ENCODE measurements around the gene SIRPG.

Gene SIRPG

DNA sequence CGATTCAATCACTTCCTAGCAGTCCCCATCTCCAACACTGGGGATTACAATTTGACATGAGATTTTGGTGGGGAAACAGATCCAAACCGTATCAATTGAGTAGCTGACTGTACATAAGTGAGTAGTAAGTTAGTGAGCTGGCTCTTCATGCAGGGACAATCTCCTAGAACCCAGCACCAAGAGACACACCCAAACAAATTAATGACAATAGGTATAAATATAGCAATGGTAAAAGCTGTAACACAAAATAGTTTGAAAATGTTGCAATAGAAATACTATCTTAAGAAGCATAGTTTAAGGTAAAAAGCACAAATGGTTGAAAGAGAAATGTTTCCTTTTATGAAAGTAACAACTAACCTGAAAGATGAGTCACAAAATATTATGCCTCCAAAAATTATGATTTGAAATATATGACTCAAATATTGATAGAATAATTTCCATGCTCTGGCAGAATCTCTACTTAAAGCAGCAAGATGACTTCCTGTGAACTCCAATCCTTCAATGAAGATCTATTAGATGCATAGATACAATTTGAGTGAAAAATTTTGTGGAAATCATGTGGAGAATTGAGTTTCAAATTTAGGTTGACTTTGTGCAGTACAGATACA is 32.4 kb downstream of the SIRPG start:
- DNase-seq (ENCODE audit: extremely low read depth, low read depth) = no peak
- H3K4me3 ChIP-seq (replicated peaks; ENCODE audit: low read depth, low read length) = no peak overlapping the region
- TF ChIP-seq, protein P1, sequence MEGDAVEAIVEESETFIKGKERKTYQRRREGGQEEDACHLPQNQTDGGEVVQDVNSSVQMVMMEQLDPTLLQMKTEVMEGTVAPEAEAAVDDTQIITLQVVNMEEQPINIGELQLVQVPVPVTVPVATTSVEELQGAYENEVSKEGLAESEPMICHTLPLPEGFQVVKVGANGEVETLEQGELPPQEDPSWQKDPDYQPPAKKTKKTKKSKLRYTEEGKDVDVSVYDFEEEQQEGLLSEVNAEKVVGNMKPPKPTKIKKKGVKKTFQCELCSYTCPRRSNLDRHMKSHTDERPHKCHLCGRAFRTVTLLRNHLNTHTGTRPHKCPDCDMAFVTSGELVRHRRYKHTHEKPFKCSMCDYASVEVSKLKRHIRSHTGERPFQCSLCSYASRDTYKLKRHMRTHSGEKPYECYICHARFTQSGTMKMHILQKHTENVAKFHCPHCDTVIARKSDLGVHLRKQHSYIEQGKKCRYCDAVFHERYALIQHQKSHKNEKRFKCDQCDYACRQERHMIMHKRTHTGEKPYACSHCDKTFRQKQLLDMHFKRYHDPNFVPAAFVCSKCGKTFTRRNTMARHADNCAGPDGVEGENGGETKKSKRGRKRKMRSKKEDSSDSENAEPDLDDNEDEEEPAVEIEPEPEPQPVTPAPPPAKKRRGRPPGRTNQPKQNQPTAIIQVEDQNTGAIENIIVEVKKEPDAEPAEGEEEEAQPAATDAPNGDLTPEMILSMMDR (IDR thresholded peaks at IDR 0.05; ENCODE audit: low read depth, low read length, missing control alignments) = no peak

DNA sequence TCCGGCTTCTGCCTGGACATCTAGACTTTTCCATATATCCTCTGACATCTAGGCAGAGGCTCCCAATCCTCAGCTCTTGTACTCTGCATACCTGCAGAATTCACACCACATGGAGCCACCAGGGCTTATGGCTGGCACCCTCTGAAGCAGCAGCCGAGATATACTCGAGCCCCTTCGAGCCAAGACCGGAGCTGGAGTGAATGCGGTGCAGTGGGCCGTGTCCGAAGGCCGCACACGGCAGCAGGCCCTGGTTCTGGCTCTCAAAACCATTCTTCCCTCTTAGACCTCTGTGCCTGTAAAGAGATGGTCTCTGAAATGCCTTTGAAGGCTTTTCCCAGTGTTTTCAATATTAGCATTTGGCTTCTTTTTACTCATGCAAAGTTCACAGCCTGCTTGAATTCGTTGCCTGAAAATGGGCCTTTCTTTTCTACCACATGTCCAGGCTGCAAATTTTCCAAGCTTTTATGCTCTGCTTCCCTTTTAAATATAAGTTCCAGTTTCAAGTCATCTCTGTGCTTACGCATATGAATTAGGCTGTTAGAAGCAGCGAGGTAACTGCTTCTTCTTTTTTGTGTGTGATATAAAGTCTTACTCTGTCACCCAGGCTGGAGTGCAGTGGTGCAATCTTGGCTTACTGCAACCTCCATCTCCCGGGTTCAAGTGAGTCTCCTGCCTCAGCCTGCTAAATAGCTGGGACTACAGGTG is 33.9 kb downstream of the SIRPG start:
- TF ChIP-seq, protein P1 (IDR thresholded peaks at IDR 0.05; ENCODE audit: low read depth, low read length, missing control alignments) = no peak
- no peak overlapping the region for H3K4me3 ChIP-seq (replicated peaks; ENCODE audit: low read depth, low read length)
- no peak for DNase-seq (ENCODE audit: extremely low read depth, low read depth)

DNA sequence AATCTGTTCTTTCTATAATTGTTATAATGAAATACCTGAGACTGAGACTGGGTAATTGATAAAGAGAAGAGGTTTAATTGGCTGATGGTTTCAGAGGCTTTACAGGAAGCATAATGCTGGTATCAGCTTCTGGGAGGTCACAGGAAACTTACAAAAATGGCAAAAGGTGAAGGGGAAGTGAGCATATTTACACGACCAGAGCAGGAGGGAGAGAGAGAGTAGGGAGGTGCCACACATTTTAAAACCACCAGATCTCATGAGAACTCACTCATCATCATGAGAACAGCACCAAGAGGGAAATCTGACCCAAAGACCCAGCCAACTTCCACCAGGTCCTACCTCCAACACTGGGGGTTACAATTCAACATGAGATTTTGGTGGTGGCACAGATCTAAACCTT is 35.1 kb downstream of the SIRPG start:
- TF ChIP-seq, protein P1 (IDR thresholded peaks at IDR 0.05; ENCODE audit: low read depth, low read length, missing control alignments) = no peak
- no peak for DNase-seq (ENCODE audit: extremely low read depth, low read depth)
- no peak overlapping the region for H3K4me3 ChIP-seq (replicated peaks; ENCODE audit: low read depth, low read length)

DNA sequence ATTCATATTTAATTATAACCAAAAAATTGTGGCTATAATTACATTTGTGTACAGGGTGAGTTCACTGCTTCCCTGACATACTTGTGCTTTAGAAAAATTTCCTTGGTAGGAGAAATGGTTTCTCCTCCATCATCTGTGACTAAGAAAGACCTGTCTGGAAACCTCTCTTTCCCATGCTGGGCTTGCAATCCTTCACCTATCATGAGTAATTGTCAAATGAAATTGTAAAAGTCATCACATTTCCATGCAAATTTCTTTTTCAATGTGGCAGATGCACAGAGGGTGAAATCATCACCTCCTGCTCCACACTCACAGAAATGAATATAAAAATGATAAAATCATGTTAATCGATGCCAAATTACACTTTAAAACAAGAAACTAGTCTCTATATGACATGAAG is 36.3 kb downstream of the SIRPG start:
- TF ChIP-seq, protein P1 (IDR thresholded peaks at IDR 0.05; ENCODE audit: low read depth, low read length, missing control alignments) = no peak
- H3K4me3 ChIP-seq (replicated peaks; ENCODE audit: low read depth, low read length) = no peak overlapping the region
- DNase-seq (ENCODE audit: extremely low read depth, low read depth) = no peak

DNA sequence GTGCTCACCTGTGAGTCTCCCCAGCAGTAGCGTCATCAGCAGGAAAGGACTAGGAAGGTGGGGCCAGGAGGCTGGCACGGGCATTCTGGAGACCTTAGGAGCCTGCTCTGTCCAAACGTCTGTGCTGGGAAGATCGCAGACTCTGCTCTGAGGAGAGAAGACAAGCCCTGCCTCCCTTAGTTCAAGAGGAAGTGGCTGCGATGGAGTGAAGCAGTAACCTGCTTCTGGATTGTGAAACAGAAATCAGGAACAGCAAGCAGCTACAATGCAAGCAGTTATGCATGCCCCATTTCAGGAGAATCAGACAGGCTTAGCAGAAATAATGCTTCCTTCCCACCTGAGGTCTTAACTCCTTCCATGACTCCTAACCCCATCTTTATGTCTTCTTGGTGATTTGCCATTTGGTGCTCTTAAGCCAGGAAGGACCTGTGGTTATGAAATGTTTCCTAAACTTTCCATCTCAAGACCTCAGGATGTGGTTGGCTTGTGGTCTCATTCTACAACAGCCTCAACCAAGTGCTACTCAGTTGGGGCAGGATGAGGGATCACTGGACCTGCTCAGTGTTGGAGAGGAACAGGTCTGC is 37.6 kb downstream of the SIRPG start, which contains the start of gene SIRPB1:
SIRPB1 (minus strand) TSS at position 149 of the 584 bp plus-strand sequence; CDS start at position 84, 65 bp downstream.
- TF ChIP-seq, protein P1 (IDR thresholded peaks at IDR 0.05; ENCODE audit: low read depth, low read length, missing control alignments) = no peak
- H3K4me3 ChIP-seq (replicated peaks; ENCODE audit: low read depth, low read length) = no peak within 1 kb of the TSS
- no peak for DNase-seq (ENCODE audit: extremely low read depth, low read depth)

DNA sequence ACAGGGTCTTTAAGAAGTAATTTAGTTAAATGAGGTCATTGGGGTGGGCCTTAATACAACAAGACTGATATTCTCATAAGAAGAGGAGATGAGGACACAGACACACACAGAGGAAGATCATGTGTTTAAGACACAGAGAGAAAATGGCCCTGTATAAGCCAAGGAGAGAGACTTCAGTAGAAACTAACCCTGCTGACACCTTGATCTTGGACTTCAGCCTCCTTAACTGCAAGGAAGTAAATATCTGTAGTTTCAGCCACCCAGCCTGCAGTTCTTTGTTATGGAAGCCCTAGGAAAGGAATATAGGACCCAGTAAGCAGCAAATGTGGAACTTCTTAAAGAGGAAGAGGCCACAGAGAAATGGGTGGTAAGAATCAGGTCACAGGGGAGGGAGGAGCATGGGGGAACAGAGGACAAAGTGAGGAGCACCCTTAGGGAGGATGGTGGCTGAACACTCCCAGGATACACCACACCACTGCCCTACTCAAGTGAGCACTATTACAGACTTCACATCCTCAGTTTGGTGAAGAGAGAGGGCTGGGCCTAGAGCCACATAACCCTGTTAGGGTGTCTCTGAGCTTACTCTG is 38.5 kb downstream of the SIRPG start:
- no peak for DNase-seq (ENCODE audit: extremely low read depth, low read depth)
- TF ChIP-seq, protein P1 (IDR thresholded peaks at IDR 0.05; ENCODE audit: low read depth, low read length, missing control alignments) = no peak
- H3K4me3 ChIP-seq (replicated peaks; ENCODE audit: low read depth, low read length) = no peak overlapping the region

All from HFF-Myc (cell line).